GM21447 (cell line): Measurements from ENCODE around the gene GAB2.
A peak's percentile ranks its signal among the peaks of the same experiment; 100 is the strongest.

ENCODE experiments used
- ATAC-seq: cut with Tn5 transposase; IDR thresholded peaks from one replicate; pipeline ENCODE4 v1.9.1; 2021; ENCODE audit not compliant: unreplicated experiment

Gene GAB2

GRCh38 chr11:78400702-78401101 is 16.9 kb downstream of the GAB2 start:
- ATAC-seq, result no peak

- ATAC-seq, result no peak
Measured at GRCh38 chr11:78400116-78400515, 17.5 kb downstream of the GAB2 start.

- ATAC-seq, result no peak
Measured at GRCh38 chr11:78399136-78399535, 18.5 kb downstream of the GAB2 start.

- ATAC-seq, result no peak
Measured at GRCh38 chr11:78398715-78399114, 18.9 kb downstream of the GAB2 start.

GRCh38 chr11:78397398-78397797 is 20.2 kb downstream of the GAB2 start:
- peak; percentile 84 for ATAC-seq

GRCh38 chr11:78395597-78395996 is 22.0 kb downstream of the GAB2 start:
- no peak for ATAC-seq

- no peak for ATAC-seq
Measured at GRCh38 chr11:78392854-78393253, 24.8 kb downstream of the GAB2 start.

GRCh38 chr11:78391424-78391823 is 26.2 kb downstream of the GAB2 start:
- ATAC-seq, result no peak

- no peak for ATAC-seq
Measured at GRCh38 chr11:78390809-78391208, 26.8 kb downstream of the GAB2 start.

GRCh38 chr11:78386215-78386941 is 31.2 kb downstream of the GAB2 start:
- ATAC-seq, result no peak

- no peak for ATAC-seq
Measured at GRCh38 chr11:78385205-78385604, 32.4 kb downstream of the GAB2 start.

- ATAC-seq, result no peak
Measured at GRCh38 chr11:78384231-78384630, 33.4 kb downstream of the GAB2 start.

GRCh38 chr11:78381865-78382264 is 35.8 kb downstream of the GAB2 start:
- no peak for ATAC-seq

- ATAC-seq, result no peak
Measured at GRCh38 chr11:78380615-78381051, 37.0 kb downstream of the GAB2 start.

- ATAC-seq, result no peak
Measured at GRCh38 chr11:78379039-78379670, 38.5 kb downstream of the GAB2 start.

- no peak for ATAC-seq
Measured at GRCh38 chr11:78377625-78378418, 39.8 kb downstream of the GAB2 start.

GRCh38 chr11:78376858-78377257 is 40.8 kb downstream of the GAB2 start:
- no peak for ATAC-seq

GRCh38 chr11:78374917-78375316 is 42.7 kb downstream of the GAB2 start:
- ATAC-seq, result no peak

GRCh38 chr11:78373689-78374088 is 43.9 kb downstream of the GAB2 start:
- ATAC-seq, result no peak

GRCh38 chr11:78372114-78372768 is 45.4 kb downstream of the GAB2 start:
- no peak for ATAC-seq

GRCh38 chr11:78371221-78371891 is 46.3 kb downstream of the GAB2 start:
- ATAC-seq, result no peak
